DMS153 treated with DMSO at 0.1 percent for 48 hours (cell line): ENCODE data around the gene RXRA.

ENCODE experiments used
- DNase-seq: peaks from one replicate; lab custom pipeline; 2025; ENCODE audit not compliant: unreplicated experiment; lab: John Stamatoyannopoulos, UW

The RXRA gene

DNA sequence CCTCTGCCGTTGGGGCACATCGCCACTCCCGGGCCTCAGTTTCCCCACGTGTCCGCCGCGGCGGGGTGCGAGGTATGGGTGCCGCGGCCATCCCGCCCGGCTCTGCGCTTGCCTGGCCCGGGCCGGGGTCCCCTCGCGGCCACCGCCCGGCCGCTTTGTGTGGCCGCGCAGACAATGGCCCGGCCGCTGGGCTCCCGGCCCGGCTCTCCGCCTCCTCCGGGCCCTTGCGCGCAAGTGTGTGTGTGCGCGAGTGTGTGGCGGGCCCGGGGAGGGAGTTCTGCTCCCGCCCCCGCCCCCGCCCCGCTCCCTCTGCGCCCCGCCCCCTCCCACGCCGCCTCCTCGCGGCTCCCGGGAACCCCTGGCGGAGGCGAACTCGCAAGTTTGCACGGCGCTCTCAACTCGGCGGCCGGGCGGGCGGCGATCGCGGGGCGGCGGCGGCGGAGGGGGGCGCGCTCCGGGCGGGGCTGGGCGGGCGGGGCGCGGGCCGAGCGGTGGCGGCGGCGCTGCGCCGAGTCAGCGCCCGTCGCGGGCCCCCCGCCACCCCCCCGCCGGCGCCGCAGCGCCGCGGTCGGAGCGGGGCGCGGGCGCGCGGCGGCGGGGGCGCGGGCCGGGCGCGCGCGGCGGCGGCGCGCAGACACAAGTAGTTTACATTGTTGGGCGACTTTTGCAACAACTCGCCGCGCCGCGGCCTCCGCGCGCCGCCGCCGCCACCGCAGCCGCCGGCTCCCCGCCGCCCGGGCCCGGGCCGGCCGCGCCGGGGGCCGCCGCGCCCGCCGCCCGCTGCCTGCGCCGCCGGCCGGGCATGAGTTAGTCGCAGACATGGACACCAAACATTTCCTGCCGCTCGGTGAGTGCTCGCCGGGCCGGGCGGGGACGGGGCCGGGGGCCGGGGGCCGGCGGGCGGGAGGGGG is at the start of gene RXRA:
Gene RXRA (plus strand): TSS at position 643 of the 911 bp plus-strand sequence. CDS start 177 bp downstream, at position 820.
- no peak for DNase-seq

GRCh38 chr9:134278286-134278685 is 48.0 kb upstream of the RXRA start:
- DNase-seq: no peak

DNA sequence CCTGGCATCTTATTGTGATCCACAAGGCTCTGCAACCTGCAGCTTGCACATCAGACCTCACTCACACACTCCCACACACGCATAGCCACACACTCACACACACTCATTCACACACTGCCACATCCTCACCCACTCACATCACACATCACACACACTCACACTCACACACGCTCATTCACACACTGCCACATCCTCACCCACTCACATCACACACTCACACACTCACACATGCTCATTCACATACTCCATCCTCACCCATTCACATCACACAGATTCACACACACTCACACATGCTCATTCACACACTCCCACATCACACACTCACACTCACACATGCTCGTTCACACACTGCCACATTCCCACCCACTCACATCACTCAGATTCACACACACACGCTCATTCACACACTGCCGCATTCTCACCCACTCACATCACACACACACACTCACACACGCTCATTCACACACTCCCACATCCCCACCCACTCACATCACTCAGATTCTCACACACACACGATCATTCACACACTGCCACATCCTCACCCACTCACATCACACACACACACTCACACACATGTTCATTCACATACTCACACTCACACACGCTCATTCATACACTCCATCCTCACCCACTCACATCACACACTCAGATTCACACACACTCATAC is 47.1 kb upstream of the RXRA start:
- DNase-seq: no peak

DNA sequence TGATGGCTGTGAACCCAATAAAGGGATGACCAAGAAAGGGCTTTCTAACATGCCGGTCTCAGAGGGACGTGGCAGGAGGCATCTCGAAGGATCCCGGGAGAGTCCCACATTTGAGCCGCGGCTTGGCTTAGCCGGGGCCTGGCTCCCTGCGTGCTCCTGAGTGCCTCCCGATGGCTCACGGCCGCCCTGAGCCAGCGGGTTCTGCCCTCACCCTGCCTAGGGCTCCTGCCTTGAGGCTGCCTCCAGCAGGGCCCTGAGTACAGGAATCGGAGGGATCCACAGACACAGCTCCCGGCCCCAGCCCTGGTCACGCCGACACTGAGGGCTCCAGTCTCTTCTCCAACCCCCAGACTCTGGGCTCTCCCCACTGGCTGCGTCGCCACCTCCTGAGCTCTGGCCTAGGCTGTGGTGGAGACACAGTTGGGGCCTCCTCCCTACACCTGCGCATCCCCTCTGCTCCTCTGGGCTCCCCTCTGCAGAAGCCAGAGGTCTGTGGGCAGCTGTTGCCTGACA is 44.1 kb upstream of the RXRA start:
- no peak for DNase-seq

DNA sequence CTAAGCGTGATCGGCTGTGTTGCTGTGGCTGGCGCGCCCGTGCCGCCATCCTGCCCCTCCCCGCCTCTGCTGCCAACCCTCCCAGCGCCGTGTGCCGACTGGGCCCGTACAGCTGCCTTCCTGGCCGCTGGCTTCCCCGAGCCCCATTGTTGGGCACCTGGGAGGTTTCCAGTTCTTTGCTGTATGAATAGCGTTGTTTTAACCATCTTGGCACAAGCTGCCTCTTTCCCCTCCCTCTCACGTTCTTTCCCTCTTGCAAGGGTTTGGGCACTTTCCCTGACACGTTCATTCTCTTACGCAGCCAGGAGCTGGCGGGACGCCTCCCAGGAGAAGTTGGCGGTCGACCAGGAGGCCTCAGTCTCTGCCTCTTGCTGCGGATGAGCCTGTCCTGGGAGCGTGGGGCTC is 43.1 kb upstream of the RXRA start:
- DNase-seq: peak; percentile 32

GRCh38 chr9:134283692-134284265 is 42.5 kb upstream of the RXRA start:
- no peak for DNase-seq

DNA sequence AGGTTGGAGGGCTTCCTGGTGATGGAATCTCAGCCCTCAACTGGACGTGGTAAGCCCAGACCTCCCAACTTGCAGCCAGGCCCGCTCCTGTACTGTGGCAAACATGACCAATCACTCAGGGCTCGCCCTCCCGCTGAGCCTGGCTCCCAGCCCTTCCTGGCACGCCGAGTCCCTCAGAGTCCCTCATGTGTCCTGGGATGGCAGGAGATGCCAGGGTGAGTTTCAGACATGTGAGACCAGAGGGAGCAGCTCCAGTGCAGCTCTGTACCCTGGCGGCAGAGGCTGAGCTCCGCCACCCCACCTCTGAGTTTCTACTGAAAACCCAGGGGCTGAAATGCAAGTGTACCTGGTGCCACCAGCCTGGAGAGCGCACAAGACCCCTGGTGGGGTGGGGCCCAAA is 42.0 kb upstream of the RXRA start:
- DNase-seq: no peak

DNA sequence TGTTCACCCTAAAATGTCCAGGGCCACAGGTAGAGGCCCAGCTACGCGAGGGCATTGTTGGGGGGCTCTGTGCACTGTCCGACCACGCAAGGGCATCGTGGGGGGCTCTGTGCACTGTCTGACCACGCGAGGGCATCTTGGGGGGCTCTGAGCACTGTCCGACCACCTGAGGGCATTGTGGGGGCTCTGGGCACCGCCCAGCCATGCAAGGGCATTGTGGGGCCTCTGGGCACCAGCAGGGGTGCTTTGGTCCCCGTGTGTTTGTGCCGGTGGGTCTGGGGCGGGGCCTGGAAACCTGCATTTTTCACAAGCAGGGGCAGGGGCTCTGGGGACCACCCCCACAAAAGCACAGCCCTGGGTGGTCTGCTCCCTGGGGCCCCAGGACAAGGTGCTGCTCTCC is 41.5 kb upstream of the RXRA start:
- DNase-seq: no peak

DNA sequence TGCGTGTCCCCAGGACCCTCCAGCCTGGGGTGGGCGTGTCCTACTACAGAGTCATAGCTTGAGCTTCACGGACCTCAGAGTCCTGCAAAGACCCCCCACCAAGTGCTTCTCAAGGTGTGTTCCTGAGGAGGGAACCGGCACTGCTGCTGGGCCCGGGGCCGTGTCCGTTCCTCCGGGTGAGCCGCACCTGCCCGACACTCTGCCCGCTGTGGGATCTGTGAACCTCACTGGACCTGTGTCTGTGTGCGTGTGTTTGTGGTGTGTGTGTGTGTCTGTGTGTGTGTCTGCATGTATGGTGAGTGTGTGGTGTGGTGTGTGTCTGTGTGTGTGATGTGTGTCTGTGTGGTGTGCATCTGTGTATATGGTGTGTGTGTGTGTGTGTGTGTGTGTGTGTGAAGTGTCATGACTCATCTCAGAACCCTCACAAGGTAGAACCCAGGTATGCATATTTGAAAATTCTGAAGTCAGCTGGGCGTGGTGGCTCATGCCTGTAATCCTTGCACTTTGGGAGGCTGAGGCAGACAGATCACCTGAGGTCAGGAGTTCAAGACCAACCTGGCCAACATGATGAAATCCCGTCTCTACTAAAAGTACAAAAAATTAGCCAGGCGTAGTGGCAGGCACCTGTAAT is 40.9 kb upstream of the RXRA start:
- no peak for DNase-seq

- no peak for DNase-seq
Measured at GRCh38 chr9:134286471-134287245, 39.6 kb upstream of the RXRA start.

DNA sequence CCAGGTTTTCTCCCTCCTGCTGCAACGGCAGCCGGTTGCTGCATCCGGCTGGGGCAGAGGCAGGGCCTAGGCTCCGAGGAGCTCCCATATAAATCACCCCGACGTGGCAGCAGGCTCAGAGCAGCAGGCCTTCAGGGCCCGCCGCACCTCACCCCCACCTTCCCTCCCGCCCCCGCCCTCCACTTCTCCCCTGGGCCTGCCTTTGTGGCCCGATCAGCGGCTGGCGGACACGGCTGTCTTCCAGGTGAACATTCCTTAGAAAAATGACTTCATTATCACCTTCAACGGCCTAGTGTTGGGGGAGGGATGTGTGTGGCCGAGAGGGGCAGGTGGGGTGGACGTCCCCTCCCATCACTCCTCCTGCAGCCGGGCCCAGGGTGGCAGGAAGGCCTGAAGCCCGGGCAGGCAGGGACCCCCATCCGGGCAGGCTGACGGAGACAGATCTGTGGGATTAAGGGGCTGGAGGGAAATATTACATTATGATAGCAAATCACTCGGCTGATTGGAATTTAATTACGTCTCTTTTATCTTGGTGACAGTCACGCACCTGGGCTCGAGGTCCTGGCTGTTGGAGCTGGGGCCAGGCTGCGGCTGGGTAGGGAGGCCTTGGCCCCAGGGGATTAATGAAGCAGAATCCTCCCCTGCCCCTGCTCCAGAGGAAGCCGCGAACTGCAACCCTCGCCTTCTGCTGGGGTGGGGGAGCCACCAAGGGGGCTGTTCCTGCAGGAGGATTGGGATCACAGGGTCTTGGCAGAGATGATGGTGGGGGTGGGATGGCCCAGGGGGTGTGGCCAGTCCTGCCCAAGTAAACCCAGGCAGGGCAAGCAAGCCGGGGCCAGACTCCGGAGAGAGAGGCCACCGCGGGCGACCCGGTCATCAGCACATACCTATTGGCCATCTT is 38.4 kb upstream of the RXRA start:
- DNase-seq: no peak

DNA sequence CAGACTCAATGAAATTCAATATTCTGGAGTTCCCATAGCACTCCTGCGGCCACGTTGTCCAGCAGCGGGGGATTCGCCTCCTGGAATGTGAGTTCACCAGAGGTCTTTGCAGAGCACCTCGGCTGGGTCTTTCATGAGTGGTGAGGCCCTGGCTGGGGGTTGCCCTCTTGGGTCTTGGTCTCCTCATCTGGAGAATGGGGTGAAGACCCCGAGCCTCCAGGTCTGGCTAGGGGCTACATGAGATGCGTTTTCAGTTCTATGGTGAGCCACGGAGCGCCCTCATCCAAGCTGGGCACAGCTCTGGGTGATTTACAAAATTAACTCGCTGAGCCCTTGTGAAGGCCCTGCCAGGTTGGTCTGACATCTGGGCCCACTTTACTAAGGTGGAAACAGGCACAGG is 37.5 kb upstream of the RXRA start:
- DNase-seq: no peak

DNA sequence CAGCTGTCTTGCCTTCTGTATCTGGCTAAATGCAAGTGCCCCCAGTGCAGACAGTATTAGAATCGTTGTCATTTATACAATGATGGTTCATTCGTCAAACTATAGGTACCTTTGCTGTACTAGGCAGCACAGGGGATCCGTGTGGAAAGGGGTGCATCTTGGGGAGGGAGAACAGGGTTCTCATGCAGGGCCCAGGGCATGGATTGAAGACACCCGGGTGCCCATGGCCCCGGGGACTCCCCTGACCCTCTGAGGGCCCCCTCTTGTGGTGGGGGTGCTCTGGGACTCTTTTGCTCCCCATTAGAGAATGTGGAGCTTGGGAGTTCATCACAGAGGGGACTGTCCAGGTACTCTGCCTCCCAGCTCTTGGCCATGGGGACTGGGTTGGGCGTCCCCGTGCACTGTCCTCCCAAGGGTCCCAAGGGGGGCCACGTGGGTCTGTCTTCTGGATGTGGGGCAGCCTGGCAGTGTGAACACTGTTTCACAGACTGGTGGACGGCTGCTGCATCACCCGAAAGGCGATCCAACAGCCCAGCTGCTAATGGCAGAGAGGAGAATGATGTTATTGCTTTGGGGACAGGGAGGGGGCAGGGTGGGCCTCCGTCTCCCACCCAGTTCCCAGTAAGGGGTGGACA is 36.9 kb upstream of the RXRA start:
- no peak for DNase-seq

DNA sequence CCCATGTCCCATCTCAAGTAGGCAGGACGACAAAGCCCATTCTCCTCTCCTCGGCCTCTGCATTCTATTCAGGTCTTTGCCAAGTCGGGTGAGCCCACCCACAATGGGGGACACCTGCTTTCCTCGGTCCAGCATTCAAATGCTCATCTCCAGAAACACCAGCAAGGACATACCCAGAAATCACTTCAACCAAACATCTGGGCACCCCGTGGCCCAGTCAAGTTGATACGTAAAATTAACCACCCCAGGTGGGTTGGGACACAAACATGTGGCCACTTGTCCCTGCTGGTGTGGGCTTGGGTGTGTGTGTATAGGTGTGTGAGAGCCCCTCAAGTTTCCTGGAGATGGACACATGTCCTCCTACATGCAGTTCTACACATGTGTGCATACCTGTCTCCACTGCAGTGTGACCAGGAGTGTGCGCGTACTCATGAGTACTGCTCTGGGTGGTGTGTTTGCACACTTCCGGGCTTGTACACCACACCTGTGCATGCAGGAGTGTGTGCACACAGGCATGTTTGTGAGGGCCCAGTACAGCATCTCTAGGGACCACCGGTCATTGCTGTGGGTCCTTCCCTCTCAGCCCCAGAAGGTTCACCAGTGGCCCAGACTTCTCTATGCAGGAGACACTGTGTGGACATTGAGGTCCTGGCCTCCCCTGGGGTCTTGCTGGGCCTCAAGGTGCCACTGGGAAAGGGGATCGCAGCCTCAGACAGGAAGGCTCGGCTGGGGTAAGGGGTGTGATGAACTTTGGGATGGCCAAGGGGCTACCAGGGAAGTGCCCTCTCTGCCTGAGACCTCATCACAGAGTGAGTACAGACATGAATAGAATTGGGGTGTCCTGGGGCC is 35.4 kb upstream of the RXRA start:
- DNase-seq: no peak

GRCh38 chr9:134291452-134291881 is 34.8 kb upstream of the RXRA start:
- DNase-seq: no peak

DNA sequence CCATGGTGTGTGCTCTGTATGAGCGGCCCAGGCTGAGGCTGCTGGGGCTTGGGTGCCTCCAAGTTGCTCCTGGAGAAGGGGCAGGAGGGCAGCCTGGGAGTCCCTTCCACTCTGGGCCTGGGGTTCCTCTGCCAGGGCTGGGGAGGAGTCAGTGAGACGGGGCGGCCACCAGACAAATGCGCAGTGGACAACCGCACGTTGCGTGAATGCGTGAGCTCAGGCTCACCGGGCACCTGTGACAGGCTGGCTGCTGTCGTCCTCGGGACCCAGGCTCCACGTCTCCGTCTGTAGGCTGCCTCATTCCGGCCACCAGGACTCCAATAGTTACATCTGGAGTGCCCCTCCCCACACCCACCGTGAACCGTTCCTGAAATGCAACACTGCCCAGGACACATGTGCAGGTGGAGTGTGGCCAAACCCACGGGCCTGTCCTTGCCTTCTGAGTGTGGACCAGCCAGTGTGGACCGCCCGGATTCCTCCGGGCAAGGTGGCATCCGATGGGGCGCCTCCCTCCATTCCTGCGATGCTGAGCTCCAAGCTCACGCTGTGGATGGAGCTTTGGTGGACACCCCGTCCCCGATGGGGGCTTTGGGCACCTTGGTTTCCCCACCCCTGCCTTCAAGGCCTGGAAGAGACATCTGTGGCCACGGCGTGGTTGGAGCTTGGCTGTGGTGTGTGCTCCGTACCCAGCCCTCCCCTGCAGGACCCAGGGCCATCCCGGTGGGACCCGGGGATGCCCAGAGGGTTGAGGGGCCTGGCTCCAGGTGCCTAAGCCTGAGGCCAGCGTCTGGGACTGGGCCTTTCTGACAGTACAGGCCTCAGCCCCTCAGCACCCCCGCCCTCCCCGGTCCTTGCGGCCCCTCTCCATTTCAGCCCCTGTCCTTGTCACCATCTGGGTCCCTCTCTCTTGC is 34.0 kb upstream of the RXRA start:
- DNase-seq: no peak

- no peak for DNase-seq
Measured at GRCh38 chr9:134293031-134293521, 33.2 kb upstream of the RXRA start.
